DOHH2 (cell line): Measurements from ENCODE around the gene TRAK2.

Experiments used
- EZH2phosphoT487 ChIP-seq: fragments of 200-600 bp; sonication (generic); IDR thresholded peaks from 2 replicates; pipeline ENCODE4 v1.6.1; 2017; ENCODE audit warnings: borderline replicate concordance, mild to moderate bottlenecking, antibody characterized with exemption, low read length, moderate library complexity, mixed read lengths
- TF ChIP-seq, protein P1 (sequence below): fragments of 200-600 bp; sonication (generic); IDR thresholded peaks from one replicate; pipeline ENCODE4 v1.5.1; 2014; ENCODE audit warnings: antibody characterized with exemption, mild to moderate bottlenecking, low read depth, low read length; ENCODE audit not compliant: poor library complexity, severe bottlenecking

DNA sequence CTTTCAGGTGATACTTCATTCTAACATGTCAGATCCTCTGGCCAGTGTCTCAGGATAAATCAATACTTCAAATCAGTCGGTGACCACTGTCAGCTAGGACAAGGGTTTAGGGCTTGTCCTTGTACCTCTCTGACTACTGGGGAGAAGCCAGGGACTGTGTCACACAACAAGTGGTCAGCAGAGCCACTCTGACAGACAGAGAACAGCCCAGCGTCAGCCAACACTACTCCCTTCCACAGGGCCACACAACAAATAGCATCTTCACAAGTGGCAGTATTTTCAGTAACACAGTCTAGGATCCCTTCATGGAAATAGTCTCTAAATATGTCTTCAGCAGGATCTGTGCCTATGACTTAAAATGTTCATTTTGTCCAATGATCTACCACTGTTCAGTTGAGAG lies 108.3 kb downstream of the TRAK2 start:
- TF ChIP-seq, protein P1, sequence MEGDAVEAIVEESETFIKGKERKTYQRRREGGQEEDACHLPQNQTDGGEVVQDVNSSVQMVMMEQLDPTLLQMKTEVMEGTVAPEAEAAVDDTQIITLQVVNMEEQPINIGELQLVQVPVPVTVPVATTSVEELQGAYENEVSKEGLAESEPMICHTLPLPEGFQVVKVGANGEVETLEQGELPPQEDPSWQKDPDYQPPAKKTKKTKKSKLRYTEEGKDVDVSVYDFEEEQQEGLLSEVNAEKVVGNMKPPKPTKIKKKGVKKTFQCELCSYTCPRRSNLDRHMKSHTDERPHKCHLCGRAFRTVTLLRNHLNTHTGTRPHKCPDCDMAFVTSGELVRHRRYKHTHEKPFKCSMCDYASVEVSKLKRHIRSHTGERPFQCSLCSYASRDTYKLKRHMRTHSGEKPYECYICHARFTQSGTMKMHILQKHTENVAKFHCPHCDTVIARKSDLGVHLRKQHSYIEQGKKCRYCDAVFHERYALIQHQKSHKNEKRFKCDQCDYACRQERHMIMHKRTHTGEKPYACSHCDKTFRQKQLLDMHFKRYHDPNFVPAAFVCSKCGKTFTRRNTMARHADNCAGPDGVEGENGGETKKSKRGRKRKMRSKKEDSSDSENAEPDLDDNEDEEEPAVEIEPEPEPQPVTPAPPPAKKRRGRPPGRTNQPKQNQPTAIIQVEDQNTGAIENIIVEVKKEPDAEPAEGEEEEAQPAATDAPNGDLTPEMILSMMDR = no peak
- TF ChIP-seq EZH2phosphoT487 = no peak
